PC-3 (cell line): ENCODE data around the gene JAKMIP2.

Experiments
- CTCF ChIP-seq: fragments of 300-600 bp; sonication (generic); conservative IDR thresholded peaks from 2 replicates; pipeline ENCODE4 v1.5.1; 2017; ENCODE audit warnings: antibody characterized with exemption, low read depth, mild to moderate bottlenecking, low read length
- EZH2 ChIP-seq: fragments of 300-600 bp; sonication (generic); IDR thresholded peaks from one replicate; pipeline ENCODE4 v1.6.1; 2017; ENCODE audit warnings: antibody characterized with exemption, mild to moderate bottlenecking, low read length; ENCODE audit not compliant: unreplicated experiment

GRCh38 chr5:147711019-147711418 lies 71.5 kb downstream of the JAKMIP2 start:
- TF ChIP-seq CTCF (no peak), EZH2 (no peak)
